CD4-positive, alpha-beta T cell (primary cell): ENCODE measurements around the gene KANK4. TPM values are rescaled to one million over a fixed set of nuclear protein-coding genes. Genes with fewer than 3 reads are reported as not detected.
"Not testable (repeated sequence)": the region's sequence is repeated elsewhere in the genome, so short reads cannot be mapped to it uniquely, and the experiment has no call there.

ENCODE experiments used
- ATAC-seq: fragments of 200-7000 bp; cut with Tn5 transposase; one replicate; pipeline ENCODE4 v1.10.0; 2022; ENCODE audit warnings: mild to moderate bottlenecking; ENCODE audit not compliant: poor library complexity
- CTCF ChIA-PET: fragments of 350-600 bp; sonication (Branson Sonifier 250); formaldehyde crosslinking; loops from one replicate; lab custom pipeline; 2021; ENCODE audit warnings: antibody characterized with exemption, inconsistent platforms; lab: Charles Lee
- POLR2A ChIA-PET: fragments of 350-600 bp; sonication (Branson Sonifier 250); formaldehyde crosslinking; loops from one replicate; lab custom pipeline; 2021; ENCODE audit warnings: antibody characterized with exemption, inconsistent platforms; lab: Charles Lee
- DNase-seq, 14 experiments: peaks; one replicate each; pipeline ENCODE4 v3.0.0-alpha.2; 2013 to 2020; ENCODE audit warnings: mixed read lengths in 2 of 14
- H3K27ac ChIP-seq, 2 donors: one replicate each; pipeline versions ENCODE4 v1.5.1 to v1.7.0; 2013; ENCODE audit warnings: low read length in 2 of 2, low read depth in 1 of 2, mild to moderate bottlenecking in 1 of 2
- H3K27me3 ChIP-seq, 2 experiments: 1 replicate in 1 of 2; 2 replicates in 1 of 2; pipeline versions ENCODE4 v1.6.1 to v1.7.0; 2013; ENCODE audit warnings: low read length in 2 of 2, control low read depth in 1 of 2, mild to moderate bottlenecking in 1 of 2, moderate library complexity in 1 of 2; ENCODE audit not compliant: insufficient read depth in 2 of 2, control insufficient read depth in 1 of 2
- H3K36me3 ChIP-seq: one replicate; pipeline ENCODE4 v1.6.1; 2013; ENCODE audit warnings: low read length, control low read depth; ENCODE audit not compliant: insufficient read depth
- H3K4me1 ChIP-seq: one replicate; pipeline ENCODE4 v1.6.1; 2013; ENCODE audit warnings: low read length, control low read depth; ENCODE audit not compliant: insufficient read depth
- H3K4me3 ChIP-seq: one replicate; pipeline ENCODE4 v1.5.1; 2013; ENCODE audit warnings: mild to moderate bottlenecking, low read length, moderate library complexity
- H3K9me3 ChIP-seq, 2 experiments: 1 replicate in 1 of 2; 2 replicates in 1 of 2; pipeline versions ENCODE4 v1.6.1 to v1.7.0; 2013; ENCODE audit warnings: low read length in 2 of 2, mild to moderate bottlenecking in 2 of 2, control low read depth in 1 of 2, moderate library complexity in 1 of 2; ENCODE audit not compliant: control insufficient read depth in 1 of 2, insufficient read depth in 1 of 2
- H3K27ac Mint-ChIP-seq: one replicate; pipeline ENCODE4 v1.8.0; 2020; ENCODE audit warnings: mixed read lengths
- H3K27me3 Mint-ChIP-seq: one replicate; pipeline ENCODE4 v1.8.0; 2021; ENCODE audit warnings: mixed read lengths
- H3K36me3 Mint-ChIP-seq: one replicate; pipeline ENCODE4 v1.8.0; 2021; ENCODE audit warnings: low read depth, mixed read lengths
- H3K4me1 Mint-ChIP-seq: one replicate; pipeline ENCODE4 v1.8.0; 2021; ENCODE audit warnings: low read depth, mixed read lengths
- H3K4me3 Mint-ChIP-seq: one replicate; pipeline ENCODE4 v1.8.0; 2020; ENCODE audit warnings: mild to moderate bottlenecking, mixed read lengths
- H3K9me3 Mint-ChIP-seq: one replicate; pipeline ENCODE4 v1.8.0; 2020; ENCODE audit warnings: mixed read lengths
- intact Hi-C, 2 experiments: fragments of 100-400 bp; cut with DNase I in 1 of 2; cut with micrococcal nuclease in 1 of 2; formaldehyde crosslinking; loops; one replicate each; pipeline versions ENCODE4 v1.15.1 to v1.9.0; 2023 to 2025; cut with DNase I, micrococcal nuclease
- total RNA-seq, 174 experiments: library from RNA in 2 of 174; stranded (reverse) in 2 of 174; gene quantifications; one replicate each; pipeline ENCODE4 v1.2.3 and lab custom pipeline; 2021 to 2026
- TF ChIP-seq, protein P1 (sequence below): fragments of 200-600 bp; IDR thresholded peaks from one replicate; pipeline ENCODE4 v1.8.0; 2022; ENCODE audit warnings: antibody characterized with exemption, mild to moderate bottlenecking

The KANK4 gene
- total RNA-seq, 2 experiments from 2014 or later = not detected

DNA sequence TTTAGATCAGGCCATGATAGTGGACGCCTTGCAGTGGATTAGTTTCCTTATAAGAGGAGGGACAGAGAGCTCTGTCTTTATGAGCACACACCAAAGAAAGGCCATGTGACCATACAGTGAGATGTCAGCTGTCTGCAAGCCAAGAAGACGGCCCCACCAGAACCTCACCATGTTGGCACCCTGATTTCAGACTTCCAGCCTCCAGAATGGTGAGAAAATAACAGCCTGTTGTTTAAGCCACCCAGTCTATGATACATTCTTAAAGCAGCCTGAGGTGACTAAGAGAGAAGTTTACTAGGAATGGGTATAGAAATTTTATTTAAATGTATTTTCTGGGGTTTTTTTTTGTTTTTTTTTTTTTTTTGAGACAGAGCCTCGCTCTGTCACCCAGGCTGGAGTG, 95.1 kb downstream of the KANK4 start:
- no peak for DNase-seq
- POLR2A ChIA-PET = no interaction called here
- TF ChIP-seq, protein P1, sequence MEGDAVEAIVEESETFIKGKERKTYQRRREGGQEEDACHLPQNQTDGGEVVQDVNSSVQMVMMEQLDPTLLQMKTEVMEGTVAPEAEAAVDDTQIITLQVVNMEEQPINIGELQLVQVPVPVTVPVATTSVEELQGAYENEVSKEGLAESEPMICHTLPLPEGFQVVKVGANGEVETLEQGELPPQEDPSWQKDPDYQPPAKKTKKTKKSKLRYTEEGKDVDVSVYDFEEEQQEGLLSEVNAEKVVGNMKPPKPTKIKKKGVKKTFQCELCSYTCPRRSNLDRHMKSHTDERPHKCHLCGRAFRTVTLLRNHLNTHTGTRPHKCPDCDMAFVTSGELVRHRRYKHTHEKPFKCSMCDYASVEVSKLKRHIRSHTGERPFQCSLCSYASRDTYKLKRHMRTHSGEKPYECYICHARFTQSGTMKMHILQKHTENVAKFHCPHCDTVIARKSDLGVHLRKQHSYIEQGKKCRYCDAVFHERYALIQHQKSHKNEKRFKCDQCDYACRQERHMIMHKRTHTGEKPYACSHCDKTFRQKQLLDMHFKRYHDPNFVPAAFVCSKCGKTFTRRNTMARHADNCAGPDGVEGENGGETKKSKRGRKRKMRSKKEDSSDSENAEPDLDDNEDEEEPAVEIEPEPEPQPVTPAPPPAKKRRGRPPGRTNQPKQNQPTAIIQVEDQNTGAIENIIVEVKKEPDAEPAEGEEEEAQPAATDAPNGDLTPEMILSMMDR = no peak
- no peaks in the 10 kb centered on the region for H3K36me3 ChIP-seq
- H3K4me1 ChIP-seq = no peaks in the 10 kb centered on the region
- H3K27me3 ChIP-seq = no peaks in the 10 kb centered on the region
- no peak overlapping the region for H3K27ac ChIP-seq
- no peak overlapping the region for H3K4me3 Mint-ChIP-seq
- H3K27me3 Mint-ChIP-seq = no peaks in the 10 kb centered on the region
- H3K4me1 Mint-ChIP-seq = no peaks in the 10 kb centered on the region
- no peaks in the 10 kb centered on the region for H3K36me3 Mint-ChIP-seq
- H3K27ac Mint-ChIP-seq = no peak overlapping the region
- intact Hi-C loops = no loop called here
- CTCF ChIA-PET = no interaction called here
- no peaks in the 10 kb centered on the region for H3K9me3 Mint-ChIP-seq
- no peak overlapping the region for H3K4me3 ChIP-seq
- ATAC-seq = no peak
- H3K9me3 ChIP-seq = peaks cover 0 to 3% of the 10 kb centered on the region in 2 experiments

DNA sequence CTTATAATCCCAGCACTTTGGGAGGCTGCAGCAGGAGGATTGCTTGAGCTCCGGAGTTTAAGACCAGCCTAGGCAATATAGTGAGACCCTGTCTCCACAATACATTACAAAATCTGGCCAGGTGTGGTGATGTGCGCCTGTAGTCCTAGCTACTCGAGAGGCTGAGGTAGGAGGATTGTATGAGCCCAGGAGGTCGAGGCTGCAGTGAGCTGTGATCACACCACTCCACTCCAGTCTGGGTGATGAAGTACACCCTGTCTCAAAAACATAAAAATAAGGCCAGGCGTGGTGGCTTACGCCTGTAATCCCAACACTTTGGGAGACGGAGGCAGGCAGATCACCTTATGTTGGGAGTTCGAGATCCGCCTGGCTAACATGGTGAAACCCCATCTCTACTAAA, 96.9 kb downstream of the KANK4 start:
- Histone ChIP-seq H3K27me3 (no peaks in the 10 kb centered on the region), H3K27ac (no peak overlapping the region), H3K4me3 (no peak overlapping the region), H3K4me1 (no peaks in the 10 kb centered on the region), H3K9me3 (no peaks in the 10 kb centered on the region), H3K36me3 (no peaks in the 10 kb centered on the region)
- H3K9me3 Mint-ChIP-seq = no peaks in the 10 kb centered on the region
- no peaks in the 10 kb centered on the region for H3K27me3 Mint-ChIP-seq
- H3K27ac Mint-ChIP-seq = no peak overlapping the region
- no peak for ATAC-seq
- no peaks in the 10 kb centered on the region for H3K36me3 Mint-ChIP-seq
- TF ChIP-seq, protein P1 = no peak
- intact Hi-C loops = no loop called here
- no peak for DNase-seq
- H3K4me3 Mint-ChIP-seq = no peak overlapping the region
- no peaks in the 10 kb centered on the region for H3K4me1 Mint-ChIP-seq
- ChIA-PET CTCF (no interaction called here), POLR2A (no interaction called here)

DNA sequence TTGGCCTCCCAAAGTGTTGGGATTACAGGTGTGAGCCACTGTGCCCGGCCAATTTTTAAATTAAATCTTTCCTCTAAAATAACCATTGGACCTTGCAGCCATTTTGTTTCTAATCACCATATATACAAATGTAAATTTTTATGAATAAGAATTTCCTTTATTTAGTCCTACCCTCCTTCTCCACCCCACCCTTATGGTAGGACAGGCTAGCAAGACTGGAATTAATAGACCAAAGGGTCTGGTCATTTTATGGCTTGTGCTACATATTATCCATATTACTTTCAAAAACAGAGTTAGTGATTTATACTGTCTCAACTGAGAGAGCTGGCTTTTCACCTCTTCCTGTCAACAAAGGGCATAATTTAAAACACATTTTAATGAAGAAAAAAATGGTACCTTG, 98.1 kb downstream of the KANK4 start:
- H3K27me3 ChIP-seq = no peaks in the 10 kb centered on the region
- Mint-ChIP-seq H3K27me3 (no peaks in the 10 kb centered on the region), H3K36me3 (no peaks in the 10 kb centered on the region), H3K4me3 (no peak overlapping the region), H3K9me3 (no peaks in the 10 kb centered on the region), H3K27ac (no peak overlapping the region), H3K4me1 (no peaks in the 10 kb centered on the region)
- TF ChIP-seq, protein P1 = no peak
- intact Hi-C loops = no loop called here
- ATAC-seq (no peak), DNase-seq (no peak)
- POLR2A ChIA-PET = no interaction called here
- no peak overlapping the region for H3K27ac ChIP-seq
- no peaks in the 10 kb centered on the region for H3K36me3 ChIP-seq
- H3K4me3 ChIP-seq = no peak overlapping the region
- no peaks in the 10 kb centered on the region for H3K4me1 ChIP-seq
- CTCF ChIA-PET = interaction anchor here (0.6 kb wide), 1 partner anchor 447 kb away, joined by 3 read pairs; no protein-coding TSS in a partner anchor
- H3K9me3 ChIP-seq = no peaks in the 10 kb centered on the region

DNA sequence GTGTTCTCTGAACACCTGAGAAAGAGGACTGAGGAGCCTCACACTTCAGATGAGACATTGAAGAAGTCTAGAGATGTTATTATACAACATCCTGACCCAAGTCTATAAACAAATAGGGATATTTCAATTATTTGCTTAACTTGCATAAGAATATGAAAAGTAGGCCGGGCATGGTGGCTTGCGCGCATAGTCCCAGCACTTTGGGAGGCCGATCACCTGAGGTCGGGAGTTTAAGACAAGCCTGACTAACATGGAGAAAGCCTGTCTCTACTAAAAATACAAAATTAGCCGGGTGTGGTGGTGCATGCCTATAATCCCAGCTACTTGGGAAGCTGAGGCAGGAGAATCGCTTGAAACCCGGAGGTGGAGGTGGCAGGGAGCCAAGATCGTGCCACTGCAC, 98.8 kb downstream of the KANK4 start:
- DNase-seq, CTCF ChIA-PET, H3K9me3 Mint-ChIP-seq, H3K27me3 Mint-ChIP-seq, H3K9me3 ChIP-seq, ATAC-seq, POLR2A ChIA-PET, H3K27ac Mint-ChIP-seq, H3K36me3 Mint-ChIP-seq, H3K27ac ChIP-seq, intact Hi-C loops, H3K36me3 ChIP-seq, H3K4me1 ChIP-seq, H3K4me3 ChIP-seq, H3K27me3 ChIP-seq, H3K4me3 Mint-ChIP-seq, H3K4me1 Mint-ChIP-seq: not testable (repeated sequence)
